GM19395 (cell line): ENCODE data around the gene OSBP2.

Source experiments
- ATAC-seq: cut with Tn5 transposase; IDR thresholded peaks from one replicate; pipeline ENCODE4 v1.9.1; 2021; ENCODE audit warnings: mild to moderate bottlenecking, moderate library complexity; ENCODE audit not compliant: unreplicated experiment

Gene OSBP2

DNA sequence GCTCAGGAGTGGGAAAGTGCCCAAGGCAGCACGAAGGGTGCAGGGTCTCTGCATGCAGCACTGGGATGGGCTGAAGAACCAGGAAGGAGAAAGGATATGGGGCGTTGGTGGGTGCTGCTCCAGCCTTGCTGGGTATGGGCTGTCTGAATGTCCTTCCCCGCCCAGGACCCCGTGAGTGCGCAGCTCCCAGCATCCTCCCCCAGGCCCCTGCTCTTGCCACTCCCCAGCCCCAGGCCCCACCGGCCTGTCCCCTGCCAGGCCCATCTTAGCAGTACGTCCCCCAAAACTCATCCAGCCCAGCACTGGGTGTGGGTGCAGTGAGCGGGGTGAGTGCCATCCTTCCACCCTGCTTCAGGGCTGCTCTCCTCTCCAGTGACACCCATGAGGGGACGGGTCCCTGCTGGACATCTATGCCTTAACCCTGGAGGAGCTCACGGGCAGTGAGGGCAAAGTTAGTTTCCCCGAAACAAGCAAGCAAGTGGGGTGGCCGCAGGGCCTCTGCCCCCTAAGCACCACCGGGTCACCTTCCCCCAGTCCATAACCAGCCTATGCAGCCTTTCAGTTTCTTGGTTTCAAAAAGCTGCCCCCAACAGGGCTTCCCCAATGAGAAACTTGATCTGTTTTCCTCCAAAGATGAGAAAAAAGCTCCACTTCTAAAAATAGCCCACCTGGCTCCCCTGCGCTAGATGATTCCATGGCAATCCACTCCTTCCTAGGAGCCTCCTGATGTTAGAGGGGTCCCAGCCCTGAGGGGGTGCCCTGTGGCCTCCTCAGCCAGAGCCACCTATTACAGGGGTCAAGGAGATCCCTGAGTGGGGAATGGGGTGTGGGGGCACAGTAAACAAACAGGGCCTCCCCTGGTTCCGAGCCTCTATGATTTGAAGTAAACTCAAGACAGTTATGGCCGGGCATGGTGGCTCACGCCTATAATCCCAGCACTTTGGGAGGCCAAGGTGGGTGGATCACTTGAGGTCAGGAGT lies 170.1 kb downstream of the OSBP2 start:
- ATAC-seq: no peak

DNA sequence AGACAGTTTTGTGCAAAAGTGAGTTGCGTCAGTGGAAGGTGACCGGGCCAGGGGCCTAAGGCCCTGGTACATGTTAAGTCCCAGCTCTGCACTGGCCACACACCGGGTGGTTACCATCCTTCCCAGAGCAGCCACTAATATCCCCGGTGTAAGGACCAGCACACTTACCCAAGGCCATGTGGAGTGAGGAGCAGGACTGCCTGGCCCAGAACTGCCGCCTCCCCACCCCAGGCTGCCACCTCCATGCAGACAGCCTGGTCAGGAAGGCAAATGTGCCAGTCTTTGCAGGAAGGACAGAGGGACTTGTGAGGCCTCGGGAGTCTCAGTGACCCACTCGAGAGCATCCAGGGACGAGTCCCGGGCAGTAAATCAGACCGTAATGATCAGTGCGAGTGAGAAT lies 171.0 kb downstream of the OSBP2 start:
- no peak for ATAC-seq

DNA sequence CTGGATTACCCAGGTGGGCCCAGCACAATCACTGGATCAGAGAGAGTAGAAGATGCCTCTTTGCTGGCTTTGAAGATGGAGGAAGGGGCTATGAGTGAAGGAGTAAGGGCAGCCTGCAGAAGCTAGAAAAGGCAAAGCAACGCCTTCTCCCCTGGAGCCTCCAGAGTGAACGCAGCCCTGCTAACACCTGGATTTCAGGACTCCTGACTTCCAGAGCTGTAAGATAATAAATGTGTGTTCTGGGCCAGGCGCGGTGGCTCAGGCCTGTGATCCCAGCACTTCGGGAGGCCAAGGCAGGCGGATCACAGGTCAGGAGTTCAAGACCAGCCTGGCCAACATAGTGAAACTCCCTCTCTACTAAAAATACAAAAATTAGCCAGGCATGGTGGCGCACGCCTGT lies 171.5 kb downstream of the OSBP2 start:
- ATAC-seq: no peak

DNA sequence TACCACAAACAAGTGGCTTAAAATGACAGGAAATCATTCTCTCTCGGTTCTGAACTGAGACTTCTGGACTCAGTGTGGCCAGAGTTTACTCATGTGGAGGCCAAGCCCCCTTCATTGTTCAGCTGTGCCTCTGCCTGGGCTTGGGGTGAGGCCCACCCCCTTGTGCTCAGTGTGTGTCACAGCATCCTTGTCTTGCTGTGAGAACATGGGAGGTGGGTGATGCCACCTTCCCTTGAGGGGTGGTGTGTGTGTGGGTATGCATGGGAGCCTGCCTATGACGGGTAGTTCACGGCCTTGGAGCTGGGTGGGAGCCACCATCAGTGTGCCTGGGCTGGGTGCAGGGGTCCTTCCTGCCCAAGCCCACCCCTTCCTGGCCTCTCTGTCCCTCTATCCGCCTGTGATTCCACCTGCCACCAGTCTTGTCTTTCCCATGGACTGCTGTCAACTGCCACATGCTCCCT lies 172.2 kb downstream of the OSBP2 start:
- ATAC-seq: no peak

DNA sequence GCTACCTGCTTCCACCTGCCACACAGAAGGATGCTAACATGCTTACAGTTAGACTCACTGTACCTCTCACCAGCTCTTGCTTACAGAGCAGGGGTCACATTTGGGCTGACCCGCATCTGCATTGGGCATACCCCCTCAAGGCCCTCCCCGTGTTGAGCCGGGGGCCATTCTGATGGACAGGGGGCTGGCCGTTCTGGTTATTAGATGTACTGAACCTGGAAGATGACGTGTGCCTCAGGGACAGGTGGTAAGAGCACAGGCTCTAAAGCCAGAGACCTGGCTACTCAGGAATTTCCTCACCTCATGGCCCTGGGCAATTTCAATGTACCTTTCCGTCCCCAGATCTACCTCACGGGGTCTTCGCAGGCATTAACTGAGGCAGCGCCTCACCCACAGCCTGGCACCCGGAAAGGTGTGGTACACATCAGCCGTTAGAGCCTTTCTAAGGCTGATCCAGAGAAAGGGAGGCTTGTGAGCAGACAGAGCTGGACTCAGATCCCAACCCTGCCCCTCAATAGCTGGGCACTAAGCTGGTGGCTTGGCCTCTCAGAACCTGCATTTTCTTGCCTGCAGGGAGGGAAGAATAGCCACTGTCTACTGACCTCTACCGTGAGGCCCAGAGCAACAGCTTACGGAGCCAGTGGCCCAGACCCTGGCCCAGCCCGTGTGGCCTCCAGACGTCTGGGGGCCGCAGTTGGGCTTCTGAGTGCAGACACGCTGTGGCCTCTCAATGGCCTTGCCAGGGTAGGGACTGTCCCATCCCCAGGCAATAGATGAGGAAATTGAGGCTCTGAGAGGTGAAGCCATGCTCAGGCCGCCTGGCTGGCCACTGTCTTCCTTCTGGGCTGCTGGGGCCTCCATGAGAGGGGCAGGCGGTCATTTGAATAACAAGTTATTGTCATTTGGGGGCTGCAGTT lies 173.3 kb downstream of the OSBP2 start:
- ATAC-seq: no peak

DNA sequence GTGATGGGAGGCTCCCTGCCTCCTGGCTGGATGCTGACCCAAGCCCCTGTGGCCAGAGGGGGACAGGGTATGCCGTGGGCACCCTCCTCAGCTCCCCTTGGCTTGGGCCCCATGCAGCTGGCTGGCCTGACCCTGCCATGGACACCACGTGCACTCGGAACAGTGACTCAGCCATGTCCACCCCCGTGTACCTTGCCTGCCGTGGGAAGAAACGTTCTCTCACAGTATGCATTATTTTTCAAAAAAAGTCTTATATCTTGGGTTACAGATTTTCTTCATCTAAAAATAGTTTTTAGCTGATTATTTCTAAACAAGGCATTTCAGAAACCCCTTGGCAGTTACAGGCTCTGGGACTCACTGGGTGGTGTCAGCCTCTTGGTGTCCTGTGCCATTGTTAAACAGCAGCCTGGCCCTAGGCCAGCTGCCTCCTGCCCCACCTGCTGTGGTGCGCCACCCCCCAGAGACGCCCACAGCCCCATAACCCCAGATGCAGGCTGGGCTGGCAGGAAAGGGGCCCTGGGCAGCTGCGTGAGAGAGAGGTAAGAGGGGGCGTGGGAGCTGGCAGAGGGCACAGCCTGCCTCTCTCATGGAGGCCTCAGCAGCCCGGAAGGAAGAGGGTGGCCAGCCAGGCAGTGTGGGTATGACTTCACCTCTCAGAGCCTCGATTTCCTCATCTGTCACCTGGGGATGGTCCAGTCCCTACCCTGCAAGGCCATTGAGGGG lies 174.2 kb downstream of the OSBP2 start:
- no peak for ATAC-seq

DNA sequence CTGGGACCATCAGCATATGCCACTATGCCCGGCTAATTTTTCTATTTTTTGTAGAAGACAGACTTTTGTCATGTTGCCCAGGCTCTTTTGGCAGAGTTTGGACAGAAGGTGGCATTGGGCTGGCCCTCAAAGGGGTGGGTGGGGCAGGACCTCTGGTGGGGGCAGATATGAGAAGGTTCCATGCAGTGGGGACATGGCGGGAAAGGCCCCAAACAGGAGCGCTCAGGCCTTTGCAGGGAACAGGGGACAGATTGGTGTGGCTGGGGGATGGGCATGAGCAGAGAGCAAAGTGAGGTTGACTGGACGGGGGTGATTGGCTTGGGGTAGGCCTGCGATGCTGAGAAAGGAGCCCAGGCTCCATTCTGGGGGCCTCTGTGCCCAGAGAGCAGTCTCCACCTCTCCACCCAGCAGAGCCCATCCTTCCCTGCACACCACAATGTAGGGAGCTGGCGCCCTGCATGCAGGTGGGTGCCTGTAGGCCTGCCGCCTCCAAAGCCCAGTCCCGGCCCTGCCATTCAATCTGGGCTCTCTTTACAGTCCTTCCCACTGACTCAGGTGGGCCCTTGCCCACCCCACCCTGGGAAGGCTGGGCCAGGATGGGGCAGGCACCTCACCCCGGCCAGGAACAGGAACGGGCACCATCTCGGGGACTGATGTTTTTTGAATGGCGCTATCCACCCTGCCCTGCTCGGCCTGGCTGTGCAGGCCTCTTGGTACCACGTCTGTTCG lies 175.2 kb downstream of the OSBP2 start:
- ATAC-seq: no peak

DNA sequence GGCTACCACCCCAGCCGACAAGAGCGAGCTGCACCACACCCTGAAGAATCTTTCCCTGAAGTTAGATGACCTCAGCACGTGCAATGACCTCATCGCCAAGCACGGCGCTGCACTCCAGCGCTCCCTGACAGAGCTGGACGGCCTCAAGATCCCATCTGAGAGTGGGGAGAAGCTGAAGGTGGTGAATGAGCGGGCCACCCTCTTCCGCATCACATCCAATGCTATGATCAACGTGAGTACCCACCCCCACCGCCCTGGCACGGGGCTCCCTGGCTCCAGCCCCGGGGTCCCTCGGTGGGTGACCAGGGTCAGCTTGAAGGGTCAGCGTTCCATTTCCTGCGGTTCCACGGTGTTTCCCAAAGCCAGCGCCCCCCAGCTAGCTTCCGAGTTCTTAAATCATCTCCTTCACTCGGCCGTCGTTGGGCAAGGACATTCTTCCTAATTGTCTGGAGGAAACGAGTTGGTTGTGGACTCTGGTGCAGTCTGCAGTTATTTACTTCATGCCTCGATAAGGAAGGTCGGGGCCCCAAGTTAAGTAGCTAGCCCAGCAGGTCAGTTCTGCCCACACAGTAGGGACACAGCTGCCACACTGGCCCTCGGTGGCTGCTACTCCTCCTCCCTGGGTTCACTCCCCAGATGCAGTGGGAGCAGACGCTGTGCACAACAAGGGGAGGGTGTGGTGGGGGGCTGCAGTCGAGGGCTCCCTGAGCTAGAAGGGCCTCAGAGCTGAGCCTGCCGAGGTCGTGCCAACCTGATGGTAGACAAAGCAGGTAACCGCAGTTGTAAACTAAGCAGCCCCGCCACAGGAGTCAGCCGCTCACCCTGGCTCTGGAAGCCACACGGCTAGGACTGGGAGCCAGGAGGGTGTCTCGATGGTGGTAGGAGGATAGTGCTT lies 176.0 kb downstream of the OSBP2 start:
- no peak for ATAC-seq

DNA sequence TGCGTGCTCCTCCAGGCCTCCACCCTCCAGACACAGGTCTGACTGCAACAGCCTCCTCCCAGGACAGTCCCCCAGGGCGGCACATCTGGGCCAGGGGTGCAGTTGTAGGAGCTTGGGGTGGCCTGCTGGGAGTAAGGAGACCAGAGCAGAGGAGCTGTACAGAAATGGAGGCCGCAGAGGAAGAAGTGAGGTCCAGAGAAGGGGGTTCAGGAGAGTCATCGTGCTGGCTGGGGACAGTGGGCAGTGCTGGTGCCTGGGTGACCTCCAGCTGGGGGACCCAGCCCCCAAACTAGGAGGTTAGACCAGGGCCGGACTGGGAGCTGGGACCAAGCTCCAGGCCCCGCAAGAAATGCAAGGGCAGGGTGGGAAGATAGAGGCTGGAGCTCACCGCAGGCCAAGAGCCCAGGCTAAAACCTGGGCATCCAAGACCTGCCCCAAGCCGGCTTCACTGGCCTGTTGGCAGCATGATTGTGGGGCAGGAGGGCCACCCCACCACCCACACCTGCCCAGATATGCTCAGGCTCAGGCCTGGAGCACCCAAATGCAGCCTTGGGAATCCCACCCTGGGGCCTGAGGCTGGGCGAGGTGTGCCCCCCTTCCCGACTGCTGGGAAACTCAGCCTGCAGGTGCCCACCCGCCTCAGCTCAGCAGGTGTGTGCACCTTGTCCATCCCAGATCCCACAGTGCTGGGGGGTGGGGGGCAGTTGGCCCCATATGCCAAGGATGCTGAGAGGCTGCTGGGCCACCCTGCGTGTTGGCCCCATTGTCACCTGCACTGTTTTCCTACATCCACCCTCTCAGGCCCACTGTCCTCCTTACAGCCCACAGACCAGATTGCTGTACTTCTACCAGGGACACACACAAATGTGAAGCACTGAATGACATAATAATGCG lies 177.0 kb downstream of the OSBP2 start:
- no peak for ATAC-seq

DNA sequence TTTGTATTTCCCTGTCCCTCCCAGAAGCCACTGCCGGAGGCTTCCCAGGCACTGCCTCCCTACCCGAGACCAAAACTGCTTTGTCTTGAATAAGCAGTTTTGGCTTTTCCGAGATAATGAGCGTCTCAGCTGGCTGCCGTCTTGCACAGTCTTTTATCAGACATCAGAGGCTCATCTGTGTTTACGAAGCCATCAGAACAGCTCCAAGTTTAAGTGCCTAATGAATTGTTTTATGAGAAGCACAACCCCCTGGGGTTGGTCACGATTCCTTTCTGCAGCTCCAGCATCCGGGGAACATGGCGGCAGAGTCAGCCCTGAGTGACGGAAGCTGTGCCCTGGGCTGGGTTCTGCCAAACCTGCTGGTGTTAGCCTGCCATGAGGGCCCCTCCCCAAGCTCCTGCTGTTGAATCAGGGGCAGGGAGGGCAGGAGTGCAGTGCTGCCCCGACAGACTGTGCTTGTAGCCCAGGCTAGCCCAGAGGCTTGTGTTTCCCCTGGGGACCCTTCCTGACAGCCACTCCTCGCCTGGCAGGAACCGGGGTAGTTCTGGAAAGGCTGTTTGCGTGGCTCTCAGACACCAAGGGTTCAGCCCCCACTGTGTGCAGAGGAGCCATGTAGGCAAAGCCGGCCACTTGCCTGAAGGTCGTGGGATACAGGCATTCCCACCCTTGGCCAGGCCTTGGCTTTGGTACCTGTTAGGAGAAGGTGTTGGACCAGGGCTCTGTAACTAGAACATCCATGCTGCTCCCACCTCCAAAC lies 177.8 kb downstream of the OSBP2 start:
- ATAC-seq: no peak

DNA sequence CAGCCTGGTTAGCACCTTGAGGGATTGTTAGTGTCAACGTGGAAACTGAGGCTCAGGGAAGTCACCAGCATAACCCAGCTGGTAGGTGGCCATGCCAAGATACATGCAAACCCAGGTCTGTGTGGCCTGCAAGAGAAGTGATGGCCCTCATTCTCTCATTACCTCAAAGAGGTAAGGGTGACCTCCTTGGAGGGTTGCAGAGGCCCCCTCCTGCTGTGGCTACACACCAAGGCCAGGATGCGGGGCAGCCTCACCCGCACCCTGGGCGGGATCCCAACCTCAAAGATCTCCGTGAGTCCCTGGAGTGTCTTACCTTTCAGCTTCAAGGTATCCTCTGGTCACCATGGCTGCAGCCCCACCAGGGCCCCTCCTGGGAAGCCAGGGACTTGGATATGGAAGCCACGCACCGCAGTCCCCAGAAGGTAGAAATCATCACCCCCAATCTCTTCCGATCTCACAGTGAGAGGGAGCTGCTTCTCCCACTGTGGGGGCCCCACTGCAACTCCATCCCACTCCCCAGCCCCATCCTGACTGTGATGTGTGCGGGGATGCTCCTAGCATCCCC lies 178.5 kb downstream of the OSBP2 start:
- no peak for ATAC-seq

DNA sequence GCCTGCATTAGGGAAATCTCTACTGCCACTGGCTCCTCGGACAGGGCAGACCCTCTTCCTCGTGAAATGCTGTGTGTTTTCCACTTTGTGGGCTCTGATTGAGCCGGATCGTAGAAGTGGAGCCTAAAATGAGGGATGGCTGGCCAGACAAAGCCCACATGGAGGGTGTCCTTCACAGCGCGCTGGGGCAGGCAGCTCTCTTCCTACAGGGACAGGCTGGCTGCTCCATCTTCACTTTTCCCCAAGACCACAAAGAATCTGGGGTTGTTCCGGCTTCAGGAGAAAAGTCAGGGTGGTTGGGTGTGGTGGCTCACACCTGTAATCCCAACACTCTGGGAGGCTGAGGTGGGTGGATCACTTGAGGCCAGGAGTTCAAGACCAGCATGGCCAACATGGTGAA lies 179.0 kb downstream of the OSBP2 start:
- ATAC-seq: no peak

DNA sequence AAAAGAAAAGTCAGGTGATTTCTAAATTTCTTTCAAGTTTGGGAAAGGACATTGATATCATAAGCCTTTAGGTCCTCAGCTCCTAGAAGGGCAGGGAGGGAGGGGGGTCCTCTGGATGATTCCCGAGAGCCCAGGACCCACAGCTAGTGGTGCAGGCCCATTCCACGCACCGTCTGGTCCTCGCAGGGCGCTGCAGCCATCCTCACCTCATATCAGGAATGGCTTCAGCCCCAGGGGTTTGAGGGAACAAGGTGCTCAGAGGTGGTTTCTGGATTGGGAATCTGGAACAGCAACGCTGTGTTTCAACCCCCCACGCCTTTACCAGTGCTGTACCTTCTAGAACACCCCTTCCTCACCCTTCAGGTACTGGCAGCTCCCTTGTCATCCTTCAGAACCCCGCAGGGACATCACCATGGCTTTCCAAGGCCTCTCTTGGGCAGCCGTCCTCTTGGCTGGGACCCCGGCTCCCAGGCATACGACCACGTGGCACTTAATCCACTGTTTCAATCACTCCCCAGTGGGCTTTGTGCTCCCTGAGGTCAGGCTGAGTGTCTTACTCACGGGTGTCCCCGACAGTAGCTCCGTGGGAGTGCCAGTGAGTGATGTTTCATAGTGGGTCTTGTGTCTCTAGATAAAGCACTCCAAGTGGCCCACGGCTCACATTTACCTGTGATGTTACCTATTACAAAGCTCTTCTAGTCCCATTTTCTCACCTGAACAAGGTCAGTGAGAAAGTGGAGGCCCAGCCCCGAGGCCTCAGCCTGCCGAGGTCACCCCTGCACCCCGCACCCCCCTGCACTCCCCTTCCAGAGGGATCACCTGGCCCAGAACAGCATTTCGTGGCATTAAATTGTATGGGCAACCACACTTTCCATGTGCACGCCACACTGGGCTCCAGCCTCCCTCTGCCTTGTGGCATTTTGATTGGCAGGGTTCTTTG lies 180.0 kb downstream of the OSBP2 start:
- no peak for ATAC-seq

DNA sequence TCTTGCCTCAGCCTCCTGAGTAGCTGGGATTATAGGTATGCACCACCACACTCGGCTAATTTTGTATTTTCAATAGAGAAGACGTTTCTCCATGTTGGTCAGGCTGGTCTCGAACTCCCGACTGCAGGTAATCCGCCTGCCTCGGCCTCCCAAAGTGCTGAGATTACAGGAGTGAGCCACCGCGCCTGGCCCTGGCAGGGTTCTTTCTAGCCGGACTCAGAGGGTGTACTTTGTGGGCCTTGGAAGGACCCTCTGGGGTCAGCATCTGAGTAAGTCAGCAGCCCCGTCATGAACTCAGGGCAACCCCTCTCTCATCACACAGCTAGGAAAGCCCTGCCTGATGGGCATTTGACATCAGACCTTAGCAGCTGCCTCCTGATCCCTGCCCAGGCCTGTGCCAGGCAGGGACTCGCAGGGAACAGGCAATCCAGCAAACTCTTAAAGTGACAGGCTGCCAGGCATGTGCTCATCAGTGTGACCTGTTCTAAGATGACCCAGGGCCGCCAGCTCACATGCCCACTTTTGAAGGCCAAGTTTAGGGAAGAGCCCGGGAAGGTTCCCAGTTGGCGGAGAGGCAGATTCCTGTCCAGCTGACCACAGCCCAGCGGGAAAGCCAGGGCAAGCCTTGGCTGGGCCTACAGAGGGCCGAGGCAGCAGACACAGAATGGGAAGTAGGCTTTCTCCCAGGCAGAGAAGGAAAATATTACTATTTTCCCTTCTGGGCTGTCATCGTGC lies 181.0 kb downstream of the OSBP2 start:
- ATAC-seq: no peak

DNA sequence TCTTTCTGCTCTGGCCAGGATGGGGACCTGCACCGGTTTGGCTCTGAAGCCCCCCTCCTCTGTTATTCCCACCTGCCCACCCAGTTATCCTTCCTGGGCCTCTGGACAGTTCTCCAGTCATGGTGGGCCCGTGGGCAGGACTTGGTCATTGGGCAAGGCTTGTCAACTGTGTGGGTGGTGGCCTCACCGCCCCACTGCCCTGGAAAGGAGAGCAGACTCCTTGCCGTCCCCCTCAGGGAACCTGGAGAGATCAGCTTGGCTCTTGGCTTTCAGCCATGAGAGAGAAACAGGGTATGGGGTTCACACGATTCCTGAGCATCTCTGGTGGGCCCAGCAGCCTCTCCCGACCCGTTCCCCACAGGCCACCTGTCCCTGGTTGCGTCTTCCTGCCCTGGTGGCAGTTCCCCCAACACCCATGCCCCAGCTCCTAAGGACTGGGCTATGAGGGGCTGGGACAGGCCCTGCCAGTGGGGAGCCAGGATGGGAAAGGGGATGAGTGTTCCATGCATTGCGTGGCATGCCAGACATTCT lies 181.6 kb downstream of the OSBP2 start:
- no peak for ATAC-seq
